Testis (tissue), 5 donors: ENCODE results near the gene SNRPN. TPM values are rescaled to one million over a fixed set of nuclear protein-coding genes. Genes with fewer than 3 reads are reported as not detected.
"Not testable (repeated sequence)": the region's sequence is repeated elsewhere in the genome, so short reads cannot be mapped to it uniquely, and the experiment has no call there.

Experiments
- DNase-seq: peaks from one replicate; pipeline ENCODE4 v3.0.0-alpha.2; 2019
- H3K27ac ChIP-seq, 2 donors: fragments of 200-600 bp; sonication (generic); one replicate each; pipeline ENCODE4 v1.5.1; 2019
- H3K27me3 ChIP-seq: fragments of 200-600 bp; sonication (generic); one replicate; pipeline ENCODE4 v1.5.1; 2019
- H3K36me3 ChIP-seq: fragments of 200-600 bp; sonication (generic); one replicate; pipeline ENCODE4 v1.5.1; 2017; ENCODE audit warnings: low read depth; ENCODE audit errors: missing control alignments
- H3K4me1 ChIP-seq: fragments of 200-600 bp; sonication (generic); one replicate; pipeline ENCODE4 v1.5.1; 2019
- H3K4me3 ChIP-seq, 2 donors: fragments of 200-600 bp; sonication (generic); one replicate each; pipeline ENCODE4 v1.5.1; 2017 to 2019
- H3K9me3 ChIP-seq: fragments of 200-600 bp; sonication (generic); one replicate; pipeline ENCODE4 v1.5.1; 2017
- POLR2A ChIP-seq: fragments of 450-650 bp; IDR thresholded peaks from one replicate; pipeline ENCODE4 v1.6.1; 2017; ENCODE audit warnings: antibody characterized with exemption, mild to moderate bottlenecking, moderate library complexity
- WGBS, 2 donors: methylation state at CpG; one replicate each; pipeline ENCODE4 v1.1.5; 2018; 5-methylcytosine and 5-hydroxymethylcytosine counted together
- intact Hi-C: fragments of 100-400 bp; cut with DNase I; formaldehyde crosslinking; loops from one replicate; pipeline ENCODE4 v1.15.1; 2023; ENCODE audit warnings: low total_unique reads
- long read RNA-seq, 2 donors: transcript quantifications; one replicate each; lab custom pipeline, GENCODE V29; 2026
- polyA plus RNA-seq: library from polyadenylated mRNA; stranded (reverse); fragments of 350-450 nt; fragmentation: Illumina TruSeq; extraction: RNeasy Lipid Tissue Mini Kit (QIAGEN cat#74804); gene quantifications from one replicate; pipeline ENCODE4 v1.2.3, GENCODE V29; 2014; ENCODE audit warnings: low read depth, low replicate concordance; ENCODE audit not compliant: insufficient read depth
- total RNA-seq, 2 donors: library from RNA; depleted of rRNA; stranded (reverse); fragments of >200 nt; gene quantifications; one replicate each; pipeline ENCODE4 v1.2.3, GENCODE V29; 2016
- TF ChIP-seq, protein P1 (sequence below), 3 experiments: fragments of 450-650 bp in 2 of 3; fragments of 200-600 bp in 1 of 3; sonication (generic) in 1 of 3; IDR thresholded peaks; one replicate each; pipeline ENCODE4 v1.5.1; 2016 to 2019; ENCODE audit warnings: antibody characterized with exemption in 3 of 3, mild to moderate bottlenecking in 2 of 3, moderate library complexity in 1 of 3

Gene SNRPN
- total RNA-seq (100 to 1,000 TPM; 132 to 180 TPM), polyA plus RNA-seq (127 TPM)
- long read RNA-seq, donor 1, transcript SNRPN-202 (10 exons, 1,528 nt), result major isoform, 88 of 183 reads
- long read RNA-seq, donor 1, transcript SNRPN-203 (12 exons, 1,605 nt), result minor isoform, 5 of 183 reads
- long read RNA-seq, donor 1, partial matches to known transcripts, result 80 of 183 reads
- long read RNA-seq, donor 1, other reads (novel, unspliced or antisense), result 6 of 183 reads
- long read RNA-seq, donor 2, transcript SNRPN-202 (10 exons, 1,528 nt), result major isoform, 41 of 84 reads
- long read RNA-seq, donor 2, transcript SNRPN-203 (12 exons, 1,605 nt), result minor isoform, 5 of 84 reads
- long read RNA-seq, donor 2, partial matches to known transcripts, result 37 of 84 reads
- long read RNA-seq, donor 2, other reads (novel, unspliced or antisense), result 0 of 84 reads

DNA sequence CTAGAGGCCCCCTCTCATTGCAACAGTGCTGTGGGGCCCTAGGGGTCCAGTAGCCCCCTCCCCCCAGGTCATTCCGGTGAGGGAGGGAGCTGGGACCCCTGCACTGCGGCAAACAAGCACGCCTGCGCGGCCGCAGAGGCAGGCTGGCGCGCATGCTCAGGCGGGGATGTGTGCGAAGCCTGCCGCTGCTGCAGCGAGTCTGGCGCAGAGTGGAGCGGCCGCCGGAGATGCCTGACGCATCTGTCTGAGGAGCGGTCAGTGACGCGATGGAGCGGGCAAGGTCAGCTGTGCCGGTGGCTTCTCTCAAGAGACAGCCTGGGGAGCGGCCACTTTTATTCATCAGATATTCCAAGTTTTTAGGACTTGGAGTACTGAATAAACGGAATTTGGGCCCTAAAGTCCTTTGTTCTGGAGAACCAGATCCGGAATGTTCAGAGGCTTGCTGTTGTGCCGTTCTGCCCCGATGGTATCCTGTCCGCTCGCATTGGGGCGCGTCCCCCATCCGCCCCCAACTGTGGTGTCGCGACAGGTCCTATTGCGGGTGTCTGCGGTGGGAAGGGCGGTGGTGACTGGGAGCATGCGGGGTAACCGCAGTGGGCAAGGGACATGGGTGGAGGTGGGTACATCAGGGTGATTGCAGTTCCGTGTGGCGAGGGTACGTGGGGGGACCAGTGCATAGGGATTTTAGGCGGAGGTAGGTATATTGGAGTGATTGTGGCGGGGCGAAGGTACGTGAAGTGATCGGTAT, at the start of gene SNRPN, which contains the start of gene SNURF:
SNRPN (plus strand) TSS at position 205 of the 748 bp plus-strand sequence. CDS start 19,467 bp downstream, outside the sequence.
SNURF (plus strand) TSS at position 205 of the 748 bp plus-strand sequence; CDS start at position 267, 62 bp downstream.
- intact Hi-C loops, result no loop called here
- H3K27ac ChIP-seq, result peak within 1 kb of the TSS; percentile 81 to 83
- peak; percentile 33 for TF ChIP-seq POLR2A
- TF ChIP-seq, protein P1, sequence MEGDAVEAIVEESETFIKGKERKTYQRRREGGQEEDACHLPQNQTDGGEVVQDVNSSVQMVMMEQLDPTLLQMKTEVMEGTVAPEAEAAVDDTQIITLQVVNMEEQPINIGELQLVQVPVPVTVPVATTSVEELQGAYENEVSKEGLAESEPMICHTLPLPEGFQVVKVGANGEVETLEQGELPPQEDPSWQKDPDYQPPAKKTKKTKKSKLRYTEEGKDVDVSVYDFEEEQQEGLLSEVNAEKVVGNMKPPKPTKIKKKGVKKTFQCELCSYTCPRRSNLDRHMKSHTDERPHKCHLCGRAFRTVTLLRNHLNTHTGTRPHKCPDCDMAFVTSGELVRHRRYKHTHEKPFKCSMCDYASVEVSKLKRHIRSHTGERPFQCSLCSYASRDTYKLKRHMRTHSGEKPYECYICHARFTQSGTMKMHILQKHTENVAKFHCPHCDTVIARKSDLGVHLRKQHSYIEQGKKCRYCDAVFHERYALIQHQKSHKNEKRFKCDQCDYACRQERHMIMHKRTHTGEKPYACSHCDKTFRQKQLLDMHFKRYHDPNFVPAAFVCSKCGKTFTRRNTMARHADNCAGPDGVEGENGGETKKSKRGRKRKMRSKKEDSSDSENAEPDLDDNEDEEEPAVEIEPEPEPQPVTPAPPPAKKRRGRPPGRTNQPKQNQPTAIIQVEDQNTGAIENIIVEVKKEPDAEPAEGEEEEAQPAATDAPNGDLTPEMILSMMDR (IDR thresholded peaks at IDR 0.05), result no peak
- no peaks in the 10 kb centered on the region for H3K4me1 ChIP-seq
- WGBS, 2 donors, result 42 to 48% methylated on average over 32 to 47 of the region's 47 CpGs
- peak; percentile 89 for DNase-seq
- peak within 1 kb of the TSS; percentile 74 to 91 for H3K4me3 ChIP-seq
- H3K9me3 ChIP-seq, result no peaks in the 10 kb centered on the region
- no peaks in the 10 kb centered on the region for H3K36me3 ChIP-seq
- H3K27me3 ChIP-seq, result no peaks in the 10 kb centered on the region

DNA sequence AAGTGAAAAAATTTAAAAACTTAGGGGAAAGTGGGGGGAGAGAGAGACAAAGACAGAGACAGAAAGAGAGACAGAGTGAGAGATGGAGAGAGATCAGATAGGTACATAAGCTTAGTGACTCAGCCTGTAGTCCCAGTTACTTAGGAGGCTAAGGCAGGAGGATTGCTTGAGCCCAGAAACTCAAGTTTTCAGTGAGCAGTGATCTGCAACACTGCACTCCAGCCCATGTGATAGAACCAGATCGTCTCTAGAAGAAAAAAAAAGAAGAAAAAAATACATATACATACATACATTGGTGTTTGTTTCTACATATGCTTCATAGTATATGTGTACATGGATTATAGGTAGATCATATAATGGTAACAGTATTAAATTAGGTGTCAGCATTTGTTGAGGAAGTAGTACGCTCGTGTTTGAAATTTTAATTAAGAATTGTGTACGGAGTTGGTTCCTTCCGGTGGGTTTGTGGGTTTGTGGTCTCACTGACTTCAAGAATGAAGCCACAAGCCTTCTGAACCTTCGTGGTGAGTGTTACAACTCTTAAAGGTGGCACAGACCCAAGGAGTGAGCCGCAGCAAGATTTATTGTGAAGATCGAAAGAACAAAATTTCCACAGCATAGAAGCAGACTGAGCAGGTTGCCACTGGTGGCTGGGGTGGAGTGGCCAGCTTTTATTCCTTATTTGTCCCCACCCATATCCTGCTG, 38.3 kb upstream of the SNRPN start:
- 73% methylated on average over 8 of the region's 8 CpGs for WGBS, 2 donors
- DNase-seq, result no peak
- H3K4me1 ChIP-seq, result no peaks in the 10 kb centered on the region
- intact Hi-C loops, result no loop called here
- H3K36me3 ChIP-seq, result no peaks in the 10 kb centered on the region
- H3K27ac ChIP-seq, result no peak overlapping the region
- no peak overlapping the region for H3K4me3 ChIP-seq
- no peaks in the 10 kb centered on the region for H3K27me3 ChIP-seq
- H3K9me3 ChIP-seq, result no peaks in the 10 kb centered on the region
- TF ChIP-seq, protein P1 (IDR thresholded peaks at IDR 0.05), result no peak
- TF ChIP-seq POLR2A, result no peak

DNA sequence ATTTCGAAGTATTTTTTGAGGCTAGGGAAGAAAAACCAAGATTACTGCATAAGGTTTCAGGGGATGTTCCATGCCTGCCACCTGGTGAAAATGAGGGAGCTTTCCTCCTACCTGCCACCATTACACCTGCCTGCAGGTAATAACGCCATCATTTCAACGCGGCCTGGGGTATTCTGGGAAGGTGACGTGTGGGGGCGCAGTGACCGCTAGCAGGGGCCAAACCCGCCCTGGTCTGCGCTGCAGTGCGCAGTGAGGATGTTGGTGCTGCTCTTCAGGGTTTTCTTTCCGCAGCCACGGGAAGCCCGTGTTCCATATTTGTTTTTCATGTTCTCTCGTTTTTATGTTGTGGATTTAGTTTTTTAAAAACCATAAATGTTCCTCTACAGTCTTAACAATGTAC, 37.4 kb upstream of the SNRPN start:
- WGBS, 2 donors, result 57 to 65% methylated on average over 14 of the region's 14 CpGs
- Histone ChIP-seq H3K4me3 (no peak overlapping the region), H3K36me3 (no peaks in the 10 kb centered on the region), H3K4me1 (no peaks in the 10 kb centered on the region), H3K9me3 (no peaks in the 10 kb centered on the region), H3K27ac (no peak overlapping the region), H3K27me3 (no peaks in the 10 kb centered on the region)
- no peak for DNase-seq
- intact Hi-C loops, result no loop called here
- no peak for TF ChIP-seq POLR2A
- TF ChIP-seq, protein P1 (IDR thresholded peaks at IDR 0.05), result no peak

DNA sequence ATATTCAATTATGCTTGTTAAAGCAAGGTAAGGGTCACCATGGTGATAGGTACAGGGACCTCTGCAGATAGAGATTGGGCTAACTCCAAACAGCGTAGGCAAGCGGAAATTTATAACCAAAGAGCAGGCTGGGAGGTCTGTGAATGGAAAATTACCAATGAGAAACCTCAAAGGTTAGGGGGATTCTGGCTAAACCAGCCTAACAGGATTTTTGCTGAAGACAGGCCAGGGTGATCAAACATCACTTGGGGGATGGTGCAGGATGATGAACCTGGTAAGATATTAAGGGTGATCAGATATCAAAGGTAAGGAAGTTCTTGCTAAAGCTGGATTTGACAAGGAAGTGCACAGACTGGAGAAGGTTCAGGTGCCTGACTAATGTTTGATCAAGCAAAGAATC, 35.3 kb upstream of the SNRPN start:
- no peak overlapping the region for H3K4me3 ChIP-seq

DNA sequence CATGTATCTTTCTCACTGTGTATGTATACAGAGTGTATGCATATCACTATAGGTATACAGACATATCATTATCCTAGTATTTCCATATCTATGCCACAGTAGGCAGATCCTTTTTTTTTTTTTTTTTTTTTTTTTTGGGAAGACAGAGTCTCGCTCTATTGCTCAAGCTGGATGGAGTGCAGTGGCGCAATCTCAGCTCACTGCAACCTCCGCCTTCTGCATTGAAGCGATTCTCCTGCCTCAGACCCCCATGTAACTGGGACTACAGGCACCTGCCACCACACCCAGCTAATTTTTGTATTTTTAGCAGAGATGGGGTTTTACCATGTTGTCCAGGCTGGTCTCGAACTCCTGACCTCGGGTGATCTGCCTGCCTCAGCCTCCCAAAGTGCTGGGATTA, 32.0 kb upstream of the SNRPN start:
- H3K9me3 ChIP-seq, H3K27ac ChIP-seq, H3K36me3 ChIP-seq, intact Hi-C loops, H3K4me3 ChIP-seq, DNase-seq, H3K27me3 ChIP-seq, H3K4me1 ChIP-seq: not testable (repeated sequence)
- WGBS, 2 donors, result 88 to 92% methylated on average over 6 of the region's 6 CpGs

More for the DNA sequence above, 35.3 kb upstream of the SNRPN start:
- no peak for DNase-seq
- Histone ChIP-seq H3K27ac (no peak overlapping the region), H3K27me3 (no peaks in the 10 kb centered on the region), H3K9me3 (no peaks in the 10 kb centered on the region), H3K36me3 (no peaks in the 10 kb centered on the region), H3K4me1 (no peaks in the 10 kb centered on the region)
- WGBS, 2 donors, result 57 to 76% methylated on average over 2 of the region's 2 CpGs
- intact Hi-C loops, result no loop called here
- TF ChIP-seq, protein P1 (IDR thresholded peaks at IDR 0.05), result no peak
- no peak for TF ChIP-seq POLR2A
